ENCODE data around the gene FAM163A. TPM values are rescaled to one million over a fixed set of nuclear protein-coding genes. Genes with fewer than 3 reads are reported as not detected.
A peak's percentile ranks its signal among the peaks of the same experiment; 100 is the strongest.

The FAM163A gene
- total and polyA plus RNA-seq, 9 of the 15 experiments (the other 6 are each of a cell fraction or from before 2014, with no cell fraction given), result not detected

- TF ChIP-seq E2F5 (CRISPR knock-in tag; IDR thresholded peaks at IDR 0.05), result 0 out of 2 replicates have a peak, but pooled peaks have one; percentile 33
- no peak for TF ChIP-seq MLX (CRISPR knock-in tag; conservative IDR thresholded peaks at IDR 0.05)
- no peak for TF ChIP-seq ZNF232 (CRISPR knock-in tag; IDR thresholded peaks at IDR 0.05)
- peak in 1 of 2 experiments; percentile 63; a peak in 2 of 4 replicates for TF ChIP-seq ZNF318 (IDR thresholded peaks at IDR 0.05; ENCODE audit: borderline replicate concordance in 1 of 2, low read depth in 1 of 2)
- TF ChIP-seq PRPF4 (IDR thresholded peaks at IDR 0.05; ENCODE audit: insufficient read depth, low read depth, low read length, poor library complexity, severe bottlenecking), result no peak
- TF ChIP-seq HNRNPLL (IDR thresholded peaks at IDR 0.05; ENCODE audit: low read depth, low read length, poor library complexity, severe bottlenecking), result no peak
- TF ChIP-seq, protein P1, sequence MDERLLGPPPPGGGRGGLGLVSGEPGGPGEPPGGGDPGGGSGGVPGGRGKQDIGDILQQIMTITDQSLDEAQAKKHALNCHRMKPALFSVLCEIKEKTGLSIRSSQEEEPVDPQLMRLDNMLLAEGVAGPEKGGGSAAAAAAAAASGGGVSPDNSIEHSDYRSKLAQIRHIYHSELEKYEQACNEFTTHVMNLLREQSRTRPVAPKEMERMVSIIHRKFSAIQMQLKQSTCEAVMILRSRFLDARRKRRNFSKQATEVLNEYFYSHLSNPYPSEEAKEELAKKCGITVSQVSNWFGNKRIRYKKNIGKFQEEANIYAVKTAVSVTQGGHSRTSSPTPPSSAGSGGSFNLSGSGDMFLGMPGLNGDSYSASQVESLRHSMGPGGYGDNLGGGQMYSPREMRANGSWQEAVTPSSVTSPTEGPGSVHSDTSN (CRISPR knock-in tag; IDR thresholded peaks at IDR 0.05; ENCODE audit: low read depth), result no peak
- TF ChIP-seq, protein P1 (tag; conservative IDR thresholded peaks at IDR 0.05; ENCODE audit: low read depth), result no peak
- TF ChIP-seq, protein P2, sequence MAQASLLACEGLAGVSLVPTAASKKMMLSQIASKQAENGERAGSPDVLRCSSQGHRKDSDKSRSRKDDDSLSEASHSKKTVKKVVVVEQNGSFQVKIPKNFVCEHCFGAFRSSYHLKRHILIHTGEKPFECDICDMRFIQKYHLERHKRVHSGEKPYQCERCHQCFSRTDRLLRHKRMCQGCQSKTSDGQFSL (CRISPR knock-in tag; IDR thresholded peaks at IDR 0.05), result no peak
- TF ChIP-seq, protein P2 (tag; IDR thresholded peaks at IDR 0.05), result no peak
- TF ChIP-seq MEIS2 (IDR thresholded peaks at IDR 0.05; ENCODE audit: partially characterized antibody), result peak; percentile 74
- TF ChIP-seq ZNF384 (IDR thresholded peaks at IDR 0.05; ENCODE audit: low read depth, low read length), result no peak
- TF ChIP-seq ZC3H11A (IDR thresholded peaks at IDR 0.05; ENCODE audit: low read depth, low read length), result no peak
These were observed 75.7 kb downstream of the FAM163A start (continued) for GRCh38 chr1:179818743-179819173.
